HL-60/S4 (cell line): Measurements from ENCODE around the gene BDP1.
"Not testable (repeated sequence)": the region's sequence is repeated elsewhere in the genome, so short reads cannot be mapped to it uniquely, and the experiment has no call there.

Source experiments
- in situ Hi-C: fragments of 300-500 bp; cut with MboI; formaldehyde crosslinking; loops from 2 replicates; pipeline ENCODE4 v1.14.3; 2022; ENCODE audit warnings: low sequenced_read_pairs

The BDP1 gene

GRCh38 chr5:71455427-71456361, at the start of gene BDP1:
TSS of gene BDP1 (plus strand) at chr5:71455651. CDS start at chr5:71455878, 227 bp downstream.
- in situ Hi-C loops: loop anchor here (25.0 kb wide), 1 partner anchor 107 kb away; no protein-coding TSS in a partner anchor

GRCh38 chr5:71410088-71410487, 45.4 kb upstream of the BDP1 start:
- in situ Hi-C loops: not testable (repeated sequence)

GRCh38 chr5:71415626-71416025, 39.8 kb upstream of the BDP1 start:
- in situ Hi-C loops: not testable (repeated sequence)

GRCh38 chr5:71418026-71418425, 37.4 kb upstream of the BDP1 start:
- in situ Hi-C loops: not testable (repeated sequence)

- in situ Hi-C loops: not testable (repeated sequence)
Measured at GRCh38 chr5:71421278-71421677, 34.2 kb upstream of the BDP1 start.

GRCh38 chr5:71423896-71424295, 31.6 kb upstream of the BDP1 start:
- in situ Hi-C loops: not testable (repeated sequence)

GRCh38 chr5:71426686-71427474, 28.6 kb upstream of the BDP1 start:
- in situ Hi-C loops: not testable (repeated sequence)

GRCh38 chr5:71432410-71432809, 23.0 kb upstream of the BDP1 start:
- in situ Hi-C loops: not testable (repeated sequence)

- in situ Hi-C loops: not testable (repeated sequence)
Measured at GRCh38 chr5:71434825-71435224, 20.6 kb upstream of the BDP1 start.

GRCh38 chr5:71441564-71441963, 13.9 kb upstream of the BDP1 start:
- in situ Hi-C loops: not testable (repeated sequence)

- in situ Hi-C loops: not testable (repeated sequence)
Measured at GRCh38 chr5:71443891-71444290, 11.6 kb upstream of the BDP1 start.

- in situ Hi-C loops: not testable (repeated sequence)
Measured at GRCh38 chr5:71445015-71445414, 10.4 kb upstream of the BDP1 start.

- in situ Hi-C loops: not testable (repeated sequence)
Measured at GRCh38 chr5:71445523-71446152, 9.8 kb upstream of the BDP1 start.

- in situ Hi-C loops: not testable (repeated sequence)
Measured at GRCh38 chr5:71446540-71447216, 8.8 kb upstream of the BDP1 start.

- in situ Hi-C loops: not testable (repeated sequence)
Measured at GRCh38 chr5:71447218-71447808, 8.1 kb upstream of the BDP1 start.

- in situ Hi-C loops: loop anchor here (25.0 kb wide), 1 partner anchor 109 kb away; no protein-coding TSS in a partner anchor
Measured at GRCh38 chr5:71452876-71453275, 2.6 kb upstream of the BDP1 start.

- in situ Hi-C loops: loop anchor here (25.0 kb wide), 1 partner anchor 107 kb away; no protein-coding TSS in a partner anchor
Measured at GRCh38 chr5:71454913-71455312, 538 bp upstream of the BDP1 start.

- in situ Hi-C loops: loop anchor here (25.0 kb wide), 1 partner anchor 106 kb away; no protein-coding TSS in a partner anchor
Measured at GRCh38 chr5:71456362-71456743, 902 bp downstream of the BDP1 start.

- in situ Hi-C loops: loop anchor here (25.0 kb wide), 1 partner anchor 105 kb away; no protein-coding TSS in a partner anchor
Measured at GRCh38 chr5:71457106-71457505, 1.7 kb downstream of the BDP1 start.

- in situ Hi-C loops: loop anchor here (25.0 kb wide), 1 partner anchor 102 kb away; no protein-coding TSS in a partner anchor
Measured at GRCh38 chr5:71460693-71461092, 5.2 kb downstream of the BDP1 start.
